ENCODE measurements around the gene RPS14. TPM values are rescaled to one million over a fixed set of nuclear protein-coding genes. Genes with fewer than 3 reads are reported as not detected.

Gene RPS14
- total and polyA plus RNA-seq, 2 of the 8 experiments (the other 6 are each of a cell fraction or from before 2014, with no cell fraction given) = 2,548 to 6,423 TPM

DNA sequence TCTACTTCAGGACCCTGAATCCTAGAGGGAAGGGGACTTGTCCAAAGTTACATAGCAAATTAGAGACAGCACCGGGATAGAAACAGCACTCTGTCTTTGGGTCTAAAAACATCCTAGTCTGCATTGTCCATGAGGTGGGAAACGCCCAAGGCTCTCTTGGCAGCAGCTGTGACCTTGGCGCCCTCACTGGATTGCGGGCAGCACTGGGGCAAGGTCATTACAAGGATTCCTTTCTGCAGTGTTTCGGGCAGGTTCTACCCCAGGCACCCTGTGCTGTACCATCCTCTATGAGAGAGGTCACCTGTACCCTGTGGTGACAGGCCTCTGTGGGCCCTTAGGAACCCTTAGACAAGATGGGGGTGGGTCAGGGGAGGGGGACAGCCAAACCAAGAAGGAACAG lies 45.4 kb downstream of the RPS14 start (continued):
- no peak for TF ChIP-seq CHD7 (IDR thresholded peaks at IDR 0.05; ENCODE audit: insufficient replicate concordance, low read length)
